ENCODE data around the gene MYO7A.

The MYO7A gene

DNA sequence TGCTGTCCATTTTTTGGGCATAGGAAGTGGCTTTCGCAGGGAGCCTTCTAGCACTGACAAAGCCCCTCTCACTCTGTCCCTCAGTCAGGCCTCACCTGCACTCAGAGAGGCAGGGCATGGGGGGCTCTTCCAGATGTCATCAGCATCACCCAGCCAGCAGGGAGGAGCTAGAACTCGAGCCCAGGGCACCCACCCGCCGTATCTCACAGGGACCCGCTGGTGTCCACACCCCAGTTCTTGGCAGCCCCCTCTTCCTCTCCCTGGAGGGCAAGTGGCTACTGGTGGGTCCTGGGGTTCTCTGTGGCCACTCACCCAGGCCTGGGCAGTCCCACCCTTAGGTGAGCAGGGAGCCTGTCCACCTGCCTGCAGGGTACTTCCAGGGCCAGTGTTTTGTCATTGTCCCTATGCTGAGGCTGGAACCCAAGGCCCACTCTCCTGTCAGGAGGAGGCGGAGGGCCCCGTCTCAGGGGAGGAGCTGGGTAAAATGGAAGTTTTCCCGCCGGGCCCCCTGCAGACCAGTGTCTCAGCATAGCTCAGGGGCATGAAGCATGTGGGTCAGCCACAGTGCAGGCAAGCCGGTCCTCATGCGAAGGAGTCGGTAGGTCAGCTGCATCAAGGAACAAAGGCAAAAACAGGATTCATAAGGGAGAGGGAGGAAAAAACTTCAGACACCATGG lies 21.8 kb downstream of the MYO7A start:
- H3K27ac ChIP-seq (ENCODE audit: low read depth, low read length, poor library complexity, severe bottlenecking), result no peak overlapping the region
- H3K9me3 ChIP-seq (ENCODE audit: low read length), result no peaks in the 10 kb centered on the region
- TF ChIP-seq EZH2 (IDR thresholded peaks at IDR 0.05; ENCODE audit: borderline replicate concordance, low read length), result no peak
- TF ChIP-seq, protein P1, sequence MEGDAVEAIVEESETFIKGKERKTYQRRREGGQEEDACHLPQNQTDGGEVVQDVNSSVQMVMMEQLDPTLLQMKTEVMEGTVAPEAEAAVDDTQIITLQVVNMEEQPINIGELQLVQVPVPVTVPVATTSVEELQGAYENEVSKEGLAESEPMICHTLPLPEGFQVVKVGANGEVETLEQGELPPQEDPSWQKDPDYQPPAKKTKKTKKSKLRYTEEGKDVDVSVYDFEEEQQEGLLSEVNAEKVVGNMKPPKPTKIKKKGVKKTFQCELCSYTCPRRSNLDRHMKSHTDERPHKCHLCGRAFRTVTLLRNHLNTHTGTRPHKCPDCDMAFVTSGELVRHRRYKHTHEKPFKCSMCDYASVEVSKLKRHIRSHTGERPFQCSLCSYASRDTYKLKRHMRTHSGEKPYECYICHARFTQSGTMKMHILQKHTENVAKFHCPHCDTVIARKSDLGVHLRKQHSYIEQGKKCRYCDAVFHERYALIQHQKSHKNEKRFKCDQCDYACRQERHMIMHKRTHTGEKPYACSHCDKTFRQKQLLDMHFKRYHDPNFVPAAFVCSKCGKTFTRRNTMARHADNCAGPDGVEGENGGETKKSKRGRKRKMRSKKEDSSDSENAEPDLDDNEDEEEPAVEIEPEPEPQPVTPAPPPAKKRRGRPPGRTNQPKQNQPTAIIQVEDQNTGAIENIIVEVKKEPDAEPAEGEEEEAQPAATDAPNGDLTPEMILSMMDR (IDR thresholded peaks at IDR 0.05; ENCODE audit: low read length), result no peak
- no peak overlapping the region for H3K4me3 ChIP-seq (ENCODE audit: low read depth, low read length, poor library complexity, severe bottlenecking)
- H3K4me2 ChIP-seq (ENCODE audit: low read length), result no peak overlapping the region
- no peaks in the 10 kb centered on the region; the same call in 1 of the 2 replicates for H3K27me3 ChIP-seq (ENCODE audit: insufficient read depth, low read length)
- H3K4me1 ChIP-seq (ENCODE audit: insufficient read depth, low read length, severe bottlenecking), result no peaks in the 10 kb centered on the region
- no peaks in the 10 kb centered on the region for H3F3A ChIP-seq (ENCODE audit: insufficient read depth, low read length)
- H3K79me2 ChIP-seq (ENCODE audit: insufficient read depth, low read length), result no peaks in the 10 kb centered on the region
- no peak overlapping the region for H3K9ac ChIP-seq (ENCODE audit: low read length)
- no peaks in the 10 kb centered on the region for H4K20me1 ChIP-seq (ENCODE audit: insufficient read depth, low read length)
- H3K36me3 ChIP-seq (ENCODE audit: insufficient read depth, low read length), result no peaks in the 10 kb centered on the region
- H3K9me2 ChIP-seq (ENCODE audit: low read depth, low read length), result no peaks in the 10 kb centered on the region
- no peak overlapping the region for H2AFZ ChIP-seq (ENCODE audit: low read length)

DNA sequence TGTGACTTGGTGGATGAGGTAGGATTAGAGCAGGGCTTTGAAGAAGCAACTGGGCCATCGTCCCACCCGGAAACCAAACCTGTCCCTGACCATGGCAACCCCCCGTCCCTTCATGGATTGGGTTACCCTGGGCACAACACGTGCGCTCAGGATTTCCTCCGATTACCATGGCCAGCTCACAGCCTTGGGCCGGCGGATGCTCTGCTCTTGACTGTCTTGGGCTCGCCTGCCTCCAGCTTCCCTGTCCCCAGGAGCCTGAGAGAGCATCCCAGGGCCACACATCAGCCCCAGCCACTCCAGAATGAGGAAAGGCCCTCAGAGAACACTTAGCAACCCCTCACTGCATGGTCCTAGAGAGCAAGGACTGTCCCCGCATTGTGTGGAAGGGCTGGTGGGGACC lies 22.8 kb downstream of the MYO7A start:
- Histone ChIP-seq H3K36me3 (ENCODE audit: insufficient read depth, low read length) (no peaks in the 10 kb centered on the region), H3K4me3 (ENCODE audit: low read depth, low read length, poor library complexity, severe bottlenecking) (no peak overlapping the region), H3K79me2 (ENCODE audit: insufficient read depth, low read length) (no peaks in the 10 kb centered on the region), H3K4me1 (ENCODE audit: insufficient read depth, low read length, severe bottlenecking) (no peaks in the 10 kb centered on the region), H3K9ac (ENCODE audit: low read length) (no peak overlapping the region), H3K27me3 (ENCODE audit: insufficient read depth, low read length) (no peaks in the 10 kb centered on the region; the same call in 1 of the 2 replicates), H3K9me2 (ENCODE audit: low read depth, low read length) (no peaks in the 10 kb centered on the region), H4K20me1 (ENCODE audit: insufficient read depth, low read length) (no peaks in the 10 kb centered on the region), H3K9me3 (ENCODE audit: low read length) (no peaks in the 10 kb centered on the region), H3K4me2 (ENCODE audit: low read length) (no peak overlapping the region), H2AFZ (ENCODE audit: low read length) (no peak overlapping the region), H3F3A (ENCODE audit: insufficient read depth, low read length) (no peaks in the 10 kb centered on the region), H3K27ac (ENCODE audit: low read depth, low read length, poor library complexity, severe bottlenecking) (no peak overlapping the region)
- TF ChIP-seq, protein P1 (IDR thresholded peaks at IDR 0.05; ENCODE audit: low read length), result no peak
- TF ChIP-seq EZH2 (IDR thresholded peaks at IDR 0.05; ENCODE audit: borderline replicate concordance, low read length), result no peak

DNA sequence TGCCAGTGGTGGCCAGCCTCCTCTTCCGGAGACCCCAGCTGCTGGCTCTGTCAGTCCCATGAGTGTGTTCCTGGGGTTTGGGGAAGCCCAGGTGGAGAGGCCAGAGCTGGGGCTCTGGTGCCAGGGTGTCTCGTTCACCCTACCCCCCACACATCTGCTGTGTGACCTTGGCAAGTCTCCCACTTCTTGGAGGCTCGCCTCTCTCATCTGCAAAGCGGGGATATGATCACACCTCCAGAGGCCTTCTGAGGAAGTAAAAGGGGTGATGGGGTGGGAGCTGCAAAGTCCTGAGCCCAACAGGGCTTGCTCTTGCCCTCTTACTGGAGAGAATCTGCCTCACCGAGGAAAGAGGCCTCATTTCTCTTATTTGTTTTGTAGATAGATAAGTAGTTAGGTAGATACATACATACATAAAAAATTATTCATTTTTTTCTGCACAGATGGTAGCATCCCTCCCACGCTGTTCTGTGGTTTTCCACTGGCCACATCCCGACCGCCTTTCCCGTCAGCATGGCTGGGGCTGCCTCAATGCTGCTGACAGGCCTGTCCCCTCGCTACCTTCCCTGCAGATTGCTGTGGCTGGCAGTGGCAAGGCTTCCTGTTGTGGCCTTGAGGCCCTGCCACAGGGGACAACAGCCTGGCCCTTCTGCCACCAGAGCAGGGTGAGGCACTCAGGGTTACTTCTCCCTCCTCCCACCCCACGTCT lies 23.9 kb downstream of the MYO7A start:
- TF ChIP-seq, protein P1 (IDR thresholded peaks at IDR 0.05; ENCODE audit: low read length), result no peak
- TF ChIP-seq EZH2 (IDR thresholded peaks at IDR 0.05; ENCODE audit: borderline replicate concordance, low read length), result no peak
- H3K4me2 ChIP-seq (ENCODE audit: low read length), result no peak overlapping the region
- H3K9me3 ChIP-seq (ENCODE audit: low read length), result no peaks in the 10 kb centered on the region
- H3K4me1 ChIP-seq (ENCODE audit: insufficient read depth, low read length, severe bottlenecking), result no peaks in the 10 kb centered on the region
- H3K4me3 ChIP-seq (ENCODE audit: low read depth, low read length, poor library complexity, severe bottlenecking), result no peak overlapping the region
- no peaks in the 10 kb centered on the region for H3K9me2 ChIP-seq (ENCODE audit: low read depth, low read length)
- no peaks in the 10 kb centered on the region for H3K36me3 ChIP-seq (ENCODE audit: insufficient read depth, low read length)
- H3K27ac ChIP-seq (ENCODE audit: low read depth, low read length, poor library complexity, severe bottlenecking), result no peak overlapping the region
- no peaks in the 10 kb centered on the region for H4K20me1 ChIP-seq (ENCODE audit: insufficient read depth, low read length)
- H3K27me3 ChIP-seq (ENCODE audit: insufficient read depth, low read length), result no peaks in the 10 kb centered on the region; the same call in 1 of the 2 replicates
- no peaks in the 10 kb centered on the region for H3F3A ChIP-seq (ENCODE audit: insufficient read depth, low read length)
- no peak overlapping the region for H3K9ac ChIP-seq (ENCODE audit: low read length)
- H3K79me2 ChIP-seq (ENCODE audit: insufficient read depth, low read length), result no peaks in the 10 kb centered on the region
- no peak overlapping the region for H2AFZ ChIP-seq (ENCODE audit: low read length)

All from OCI-LY1 (cell line).